Measurements from ENCODE around the gene TMEM8B.

Gene TMEM8B, protein sequence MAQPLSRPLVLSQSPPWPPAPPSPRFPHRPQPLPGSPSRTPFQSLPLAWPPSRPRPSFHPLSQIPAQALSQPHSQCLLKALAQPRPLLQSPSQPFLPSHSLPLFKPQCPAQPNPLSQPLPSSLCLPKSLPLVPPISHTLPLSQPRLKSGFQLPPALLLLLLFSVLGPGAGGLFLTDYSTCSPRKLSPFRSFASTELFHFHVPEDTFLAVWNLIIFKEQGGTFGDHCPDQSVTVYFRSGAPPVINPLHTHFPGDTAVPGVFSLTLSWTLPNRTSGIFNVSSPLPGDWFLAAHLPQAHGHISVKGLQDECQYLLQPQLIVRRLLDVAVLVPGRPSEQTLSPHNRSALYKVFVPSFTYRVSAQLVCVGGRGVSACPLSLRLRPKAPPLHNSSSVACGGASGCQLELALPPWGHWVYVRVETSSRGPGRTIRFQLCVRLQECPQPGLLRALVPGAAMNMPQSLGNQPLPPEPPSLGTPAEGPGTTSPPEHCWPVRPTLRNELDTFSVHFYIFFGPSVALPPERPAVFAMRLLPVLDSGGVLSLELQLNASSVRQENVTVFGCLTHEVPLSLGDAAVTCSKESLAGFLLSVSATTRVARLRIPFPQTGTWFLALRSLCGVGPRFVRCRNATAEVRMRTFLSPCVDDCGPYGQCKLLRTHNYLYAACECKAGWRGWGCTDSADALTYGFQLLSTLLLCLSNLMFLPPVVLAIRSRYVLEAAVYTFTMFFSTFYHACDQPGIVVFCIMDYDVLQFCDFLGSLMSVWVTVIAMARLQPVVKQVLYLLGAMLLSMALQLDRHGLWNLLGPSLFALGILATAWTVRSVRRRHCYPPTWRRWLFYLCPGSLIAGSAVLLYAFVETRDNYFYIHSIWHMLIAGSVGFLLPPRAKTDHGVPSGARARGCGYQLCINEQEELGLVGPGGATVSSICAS

DNA sequence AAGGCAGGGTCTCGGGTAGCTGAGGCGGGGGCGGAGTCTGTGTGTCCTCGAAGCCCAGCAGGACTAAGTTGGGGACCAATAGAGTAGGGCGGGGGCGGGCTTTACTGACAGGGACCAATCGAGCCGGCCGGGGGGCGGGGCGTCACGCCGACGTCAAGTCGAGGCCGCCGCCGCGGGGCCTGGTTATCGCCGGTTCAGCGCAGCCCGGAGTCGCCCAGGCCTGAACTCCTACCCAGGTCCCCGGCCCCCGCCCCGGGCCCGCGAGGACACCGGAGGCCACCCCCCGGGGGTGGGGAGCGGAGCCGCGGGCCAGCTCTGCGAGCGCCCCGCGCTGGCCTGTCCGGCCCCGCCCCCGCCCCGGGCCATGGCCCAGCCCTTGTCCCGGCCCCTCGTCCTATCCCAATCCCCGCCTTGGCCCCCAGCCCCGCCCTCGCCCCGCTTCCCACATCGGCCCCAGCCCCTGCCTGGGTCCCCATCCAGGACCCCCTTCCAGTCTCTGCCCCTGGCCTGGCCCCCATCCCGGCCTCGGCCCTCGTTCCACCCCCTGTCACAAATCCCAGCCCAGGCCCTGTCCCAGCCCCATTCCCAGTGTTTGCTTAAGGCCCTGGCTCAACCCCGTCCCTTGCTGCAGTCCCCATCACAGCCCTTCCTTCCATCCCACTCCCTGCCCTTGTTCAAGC lies at the start of gene TMEM8B:
TSS of gene TMEM8B (plus strand) at position 145 of the 680 bp plus-strand sequence. CDS start at position 365, 220 bp downstream.
- DNase-seq (ENCODE audit: low read depth in 2 of 2): peak; percentile 92 to 97

GRCh38 chr9:35781066-35781465 lies 48.0 kb upstream of the TMEM8B start:
- no peak for DNase-seq (ENCODE audit: low read depth in 2 of 2)

- no peak for DNase-seq (ENCODE audit: low read depth in 2 of 2)
Measured at GRCh38 chr9:35783418-35783817, 45.6 kb upstream of the TMEM8B start.

- DNase-seq (ENCODE audit: low read depth in 2 of 2): no peak
Measured at GRCh38 chr9:35789541-35789940, 39.5 kb upstream of the TMEM8B start.

- no peak for DNase-seq (ENCODE audit: low read depth in 2 of 2)
Measured at GRCh38 chr9:35790025-35790384, 39.0 kb upstream of the TMEM8B start.

DNA sequence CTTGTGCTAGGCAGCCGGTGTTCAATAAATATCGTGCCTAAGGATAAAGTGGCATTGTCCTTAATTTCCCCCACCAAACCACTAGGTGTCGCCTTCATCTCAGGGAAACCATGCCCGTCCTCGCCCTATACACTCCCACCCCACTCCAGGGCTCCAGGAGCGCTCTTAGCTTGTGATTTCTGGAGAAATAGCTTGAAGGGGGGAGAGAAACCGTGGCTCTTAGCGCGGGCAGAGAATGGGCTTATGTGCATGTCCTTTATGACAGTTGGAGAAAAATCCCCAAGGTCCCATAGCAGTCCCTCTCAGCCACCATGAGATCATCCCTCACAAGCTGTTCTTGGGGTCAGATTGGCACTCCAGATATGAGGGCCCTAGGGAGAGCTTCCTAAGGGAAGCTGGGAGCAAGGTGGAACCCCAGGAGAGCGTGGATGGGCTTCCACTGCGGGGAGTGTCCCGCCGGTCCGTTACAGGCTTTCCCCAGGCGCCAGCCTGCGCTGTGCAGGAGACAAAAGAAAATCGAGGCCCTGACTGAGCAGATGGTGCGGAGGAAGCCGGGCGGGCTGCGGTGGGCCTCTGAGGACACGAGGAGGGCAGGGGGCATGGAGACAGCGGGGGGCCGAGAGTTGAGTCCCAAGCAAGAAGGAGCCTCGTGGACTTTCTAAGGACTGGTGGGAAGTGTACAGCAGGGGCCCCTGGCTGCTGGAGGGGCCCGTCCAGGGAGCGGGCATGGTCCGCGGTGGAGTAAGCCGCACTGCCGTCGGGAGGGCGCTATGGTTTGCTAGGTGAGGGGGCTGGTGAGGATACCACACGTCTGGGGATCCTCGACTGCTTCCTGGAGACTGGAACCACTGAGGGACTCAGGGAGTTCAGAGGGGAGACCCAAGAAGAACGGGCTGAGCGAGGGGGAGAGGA lies 38.4 kb upstream of the TMEM8B start:
- DNase-seq (ENCODE audit: low read depth in 2 of 2): peak; percentile 13 to 46

- DNase-seq (ENCODE audit: low read depth in 2 of 2): no peak
Measured at GRCh38 chr9:35791297-35791921, 37.6 kb upstream of the TMEM8B start, which contains the start of gene NPR2. NPR2 (plus strand) TSS chr9:35791591; CDS start chr9:35792409, 818 bp downstream.

DNA sequence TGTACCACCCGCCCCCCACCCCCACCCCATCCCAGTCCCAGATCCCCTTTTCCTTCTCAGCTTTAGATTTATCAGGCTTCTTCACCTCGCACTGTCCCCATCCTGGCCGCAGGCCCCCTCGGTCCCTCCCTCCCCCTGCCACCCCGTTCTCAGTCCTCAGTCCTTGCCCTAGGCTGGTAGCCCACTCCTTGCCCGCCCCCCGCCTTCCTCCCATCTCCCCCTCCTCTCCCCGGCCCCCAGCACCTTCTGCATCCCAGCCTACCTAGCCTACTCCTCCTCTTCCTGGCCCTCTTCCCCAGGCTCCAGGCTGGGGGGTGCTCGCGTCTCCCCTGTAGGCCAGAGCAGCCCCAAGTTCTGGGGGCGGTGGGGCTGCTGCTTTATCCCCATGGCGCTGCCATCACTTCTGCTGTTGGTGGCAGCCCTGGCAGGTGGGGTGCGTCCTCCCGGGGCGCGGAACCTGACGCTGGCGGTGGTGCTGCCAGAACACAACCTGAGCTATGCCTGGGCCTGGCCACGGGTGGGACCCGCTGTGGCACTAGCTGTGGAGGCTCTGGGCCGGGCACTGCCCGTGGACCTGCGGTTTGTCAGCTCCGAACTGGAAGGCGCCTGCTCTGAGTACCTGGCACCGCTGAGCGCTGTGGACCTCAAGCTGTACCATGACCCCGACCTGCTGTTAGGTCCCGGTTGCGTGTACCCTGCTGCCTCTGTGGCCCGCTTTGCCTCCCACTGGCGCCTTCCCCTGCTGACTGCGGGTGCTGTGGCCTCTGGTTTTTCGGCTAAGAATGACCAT lies 36.8 kb upstream of the TMEM8B start:
- no peak for DNase-seq (ENCODE audit: low read depth in 2 of 2)

- DNase-seq (ENCODE audit: low read depth in 2 of 2): no peak
Measured at GRCh38 chr9:35792826-35793225, 36.2 kb upstream of the TMEM8B start.

GRCh38 chr9:35793461-35793860 lies 35.6 kb upstream of the TMEM8B start:
- DNase-seq (ENCODE audit: low read depth in 2 of 2): no peak

DNA sequence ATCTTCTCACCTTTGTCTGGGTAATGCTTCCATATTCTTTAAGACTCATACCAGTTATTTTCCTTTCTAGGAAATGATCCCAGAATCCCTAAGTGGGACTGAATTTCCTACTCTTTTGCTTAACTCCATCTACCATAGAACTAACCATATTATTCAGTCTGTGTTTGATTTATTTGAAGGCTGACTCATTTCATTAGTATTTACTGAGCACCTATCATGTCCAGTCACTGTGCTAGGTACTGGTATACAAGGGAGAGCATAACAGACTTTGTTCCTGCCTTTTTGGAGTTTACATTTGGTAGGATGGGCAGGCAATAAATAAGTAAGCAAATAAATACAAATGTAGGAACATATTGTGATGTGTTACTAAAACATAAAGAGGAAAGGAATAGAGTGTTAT lies 33.3 kb upstream of the TMEM8B start:
- no peak for DNase-seq (ENCODE audit: low read depth in 2 of 2)

- DNase-seq (ENCODE audit: low read depth in 2 of 2): no peak
Measured at GRCh38 chr9:35797311-35798109, 31.5 kb upstream of the TMEM8B start.

DNA sequence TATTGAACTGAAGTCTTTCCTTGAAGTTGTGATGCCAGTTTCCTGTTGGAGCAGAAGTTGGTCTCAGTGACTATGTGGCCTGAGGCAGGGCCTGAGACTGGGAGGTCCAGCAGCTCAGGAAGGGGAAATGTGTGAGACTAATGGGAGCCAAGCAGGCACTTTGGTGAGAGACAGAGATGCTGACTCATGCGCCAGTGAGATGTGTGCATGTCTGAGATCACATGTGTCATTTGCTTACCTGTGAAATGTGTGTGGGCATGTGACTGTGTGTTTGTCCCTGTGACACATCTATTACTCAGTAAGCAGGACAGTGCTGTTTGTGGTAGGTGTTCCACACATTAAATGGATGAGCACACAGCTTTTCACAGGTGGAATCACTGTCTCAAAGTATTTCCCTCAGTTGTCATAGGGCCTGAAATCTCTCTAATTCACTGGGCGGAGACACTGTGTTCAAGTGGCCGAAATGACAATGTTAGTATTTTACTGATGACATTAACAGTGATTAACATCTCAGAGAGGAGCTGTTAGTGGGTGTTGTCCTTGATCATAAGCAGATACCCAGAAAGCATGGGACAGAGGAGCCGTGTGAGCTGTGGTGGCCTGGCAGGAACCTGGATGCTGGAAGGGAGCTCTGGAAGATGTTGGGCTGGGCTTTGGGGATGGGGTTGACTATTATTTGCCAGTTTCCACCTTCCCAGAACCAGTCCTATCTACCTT lies 30.2 kb upstream of the TMEM8B start:
- DNase-seq (ENCODE audit: low read depth in 2 of 2): peak in 1 of 2 donors; percentile 19

- DNase-seq (ENCODE audit: low read depth in 2 of 2): no peak
Measured at GRCh38 chr9:35800530-35800929, 28.5 kb upstream of the TMEM8B start.

DNA sequence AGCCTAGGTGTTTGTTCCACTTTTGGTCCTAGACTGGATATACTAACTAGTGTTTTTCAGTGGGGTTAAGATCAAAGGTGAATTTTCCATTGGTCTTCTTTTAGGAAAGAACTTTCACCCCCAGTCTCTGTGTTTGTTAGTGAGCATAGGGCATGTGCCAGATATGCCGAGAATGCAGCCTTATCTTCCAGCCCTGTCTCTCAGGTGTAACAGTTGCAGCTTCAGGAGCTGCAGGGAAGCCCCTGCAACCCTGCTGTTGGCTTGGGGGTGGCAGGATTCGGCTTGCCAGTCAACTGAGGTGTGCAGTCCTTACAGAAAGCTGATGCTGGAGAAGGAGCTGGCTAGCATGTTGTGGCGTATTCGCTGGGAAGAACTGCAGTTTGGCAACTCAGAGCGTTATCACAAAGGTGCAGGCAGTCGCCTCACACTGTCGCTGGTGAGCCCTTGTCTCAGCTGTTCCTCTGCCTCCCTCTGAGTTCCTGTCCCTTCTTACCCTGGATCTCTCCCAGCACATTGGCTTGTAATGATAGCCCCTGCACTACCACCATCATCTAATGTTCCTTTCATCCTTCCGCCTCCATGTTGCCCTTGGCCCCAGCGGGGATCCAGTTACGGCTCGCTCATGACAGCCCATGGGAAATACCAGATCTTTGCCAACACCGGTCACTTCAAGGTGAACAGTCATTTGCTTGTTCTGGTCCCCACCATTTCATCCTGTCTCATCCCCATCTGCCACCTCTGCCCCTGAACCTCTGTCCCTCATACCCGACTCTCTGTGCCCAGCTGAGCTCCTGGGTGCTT lies 27.5 kb upstream of the TMEM8B start:
- no peak for DNase-seq (ENCODE audit: low read depth in 2 of 2)

GRCh38 chr9:35806101-35806500 lies 22.9 kb upstream of the TMEM8B start:
- no peak for DNase-seq (ENCODE audit: low read depth in 2 of 2)

- DNase-seq (ENCODE audit: low read depth in 2 of 2): no peak
Measured at GRCh38 chr9:35808433-35808832, 20.6 kb upstream of the TMEM8B start.
